GM12878 (cell line): ENCODE measurements around the gene TSPAN2. TPM values are rescaled to one million over a fixed set of nuclear protein-coding genes. Genes with fewer than 3 reads are reported as not detected.

Source experiments
- ATAC-seq: fragments of 200-7000 bp; cut with Tn5 transposase; 3 replicates; pipeline ENCODE4 v1.9.1; 2020; ENCODE audit warnings: mild to moderate bottlenecking, moderate library complexity
- BruUV-seq: library from RNA; stranded (reverse); fragments of 400-500 nt; replicated peaks from 2 replicates; lab custom pipeline; 2021; lab: Mats Ljungman, UMichigan
- CTCF ChIA-PET: fragments of 300-600 bp; sonication (Branson Sonifier 250); formaldehyde crosslinking; extraction: SDS; loops from one replicate; lab custom pipeline; 2021; ENCODE audit warnings: inconsistent platforms; lab: Yijun Ruan, JAX
- POLR2A ChIA-PET: fragments of 350-600 bp; formaldehyde crosslinking; extraction: SDS; loops from one replicate; lab custom pipeline; 2021; ENCODE audit warnings: inconsistent platforms; lab: Charles Lee
- RAD21 ChIA-PET: fragments of 300-600 bp; sonication (Branson Sonifier 250); formaldehyde crosslinking; loops from one replicate; lab custom pipeline; 2023; ENCODE audit warnings: antibody characterized with exemption; ENCODE audit not compliant: unreplicated experiment; lab: Charles Lee
- SMC1A ChIA-PET: fragments of 300-600 bp; sonication (Branson Sonifier 250); formaldehyde crosslinking; loops from one replicate; lab custom pipeline; 2023; ENCODE audit not compliant: unreplicated experiment, uncharacterized antibody; lab: Charles Lee
- DNase-seq: peaks from one replicate; pipeline ENCODE4 v3.0.0-alpha.2; 2011; ENCODE audit warnings: low read depth, low spot score
- FAIRE-seq: peaks from 3 replicates; lab custom pipeline; 2011; peaks lifted over from hg19 to GRCh38; lab: Jason Lieb, UNC
- H2AFZ ChIP-seq: 2 replicates; pipeline ENCODE4 v1.6.0; 2011; ENCODE audit warnings: low read depth, low read length, control low read depth; ENCODE audit not compliant: control insufficient read depth
- H3K27ac ChIP-seq: 2 replicates; pipeline ENCODE4 v1.5.1; 2011; ENCODE audit warnings: control low read depth; ENCODE audit not compliant: control insufficient read depth, insufficient read depth
- H3K27me3 ChIP-seq, 2 experiments: replicated peaks in 1 of 2; 2 replicates each; pipeline versions ENCODE4 v1.6.0 to v1.6.1; 2011; ENCODE audit warnings: low read length in 1 of 2; ENCODE audit not compliant: control insufficient read depth in 2 of 2, insufficient read depth in 2 of 2
- H3K36me3 ChIP-seq, 2 experiments: 2 replicates each; pipeline ENCODE4 v1.5.1; 2011; ENCODE audit warnings: low read length in 1 of 2; ENCODE audit not compliant: control insufficient read depth in 2 of 2, insufficient read depth in 2 of 2
- H3K4me1 ChIP-seq: 2 replicates; pipeline ENCODE4 v1.6.1; 2011; ENCODE audit warnings: mild to moderate bottlenecking, low read length, moderate library complexity, mixed read lengths; ENCODE audit not compliant: control insufficient read depth, insufficient read depth
- H3K4me2 ChIP-seq: 2 replicates; pipeline ENCODE4 v1.6.0; 2011; ENCODE audit warnings: control low read depth; ENCODE audit not compliant: control insufficient read depth, insufficient read depth
- H3K4me3 ChIP-seq: fragments of 200-600 bp; sonication (generic); 2 replicates; pipeline ENCODE4 v1.5.1; 2016
- H3K79me2 ChIP-seq: 2 replicates; pipeline ENCODE4 v1.6.0; 2011; ENCODE audit warnings: low read length; ENCODE audit not compliant: control insufficient read depth, insufficient read depth
- H3K9ac ChIP-seq: 2 replicates; pipeline ENCODE4 v1.8.0; 2011; ENCODE audit warnings: low read length, control low read depth, mixed read lengths; ENCODE audit not compliant: control insufficient read depth, insufficient read depth
- H3K9me3 ChIP-seq: replicated peaks from 3 replicates; pipeline ENCODE4 v1.5.1; 2011; ENCODE audit warnings: mild to moderate bottlenecking, low read length; ENCODE audit not compliant: control insufficient read depth, insufficient read depth
- H4K20me1 ChIP-seq: 2 replicates; pipeline ENCODE4 v1.6.0; 2011; ENCODE audit not compliant: control insufficient read depth, insufficient read depth
- CBX5 ChIP-seq: sonication (generic); IDR thresholded peaks from 2 replicates; pipeline ENCODE4 v1.6.1; 2016; ENCODE audit warnings: low read depth, moderate library complexity, mild to moderate bottlenecking, inconsistent platforms
- CHD2 ChIP-seq: IDR thresholded peaks from 2 replicates; pipeline ENCODE4 v1.6.1; 2011; ENCODE audit warnings: low read depth, low read length, improper control_type of control experiment, borderline replicate concordance
- JUND ChIP-seq: IDR thresholded peaks from 2 replicates; pipeline ENCODE4 v1.6.1; 2012; ENCODE audit warnings: low read depth, mild to moderate bottlenecking, low read length, improper control_type of control experiment, moderate library complexity
- RB1 ChIP-seq: fragments of 450-650 bp; formaldehyde crosslinking; IDR thresholded peaks from 2 replicates; pipeline ENCODE4 v1.6.1; 2017; ENCODE audit warnings: mild to moderate bottlenecking, borderline replicate concordance
- SMC3 ChIP-seq: IDR thresholded peaks from 2 replicates; pipeline ENCODE4 v1.6.1; 2011; ENCODE audit warnings: low read length, improper control_type of control experiment, borderline replicate concordance
- SPI1 ChIP-seq: IDR thresholded peaks from 2 replicates; pipeline ENCODE4 v1.6.1; 2011; ENCODE audit warnings: low read depth, mild to moderate bottlenecking, low read length, moderate library complexity, borderline replicate concordance; ENCODE audit not compliant: insufficient read depth
- whole genome bisulfite sequencing: methylation state at CpG from one replicate; pipeline ENCODE4 v1.1.6; 2016; ENCODE audit warnings: low lambda C conversion rate; ENCODE audit not compliant: insufficient replicate concordance, insufficient coverage; ENCODE audit errors: missing lambda C conversion rate; 5-methylcytosine and 5-hydroxymethylcytosine counted together
- in situ Hi-C: fragments of 300-500 bp; cut with MboI; formaldehyde crosslinking; loops from 9 replicates; pipeline ENCODE4 v1.14.3; 2018; ENCODE audit warnings: mixed read lengths
- intact Hi-C: fragments of 100-400 bp; cut with micrococcal nuclease; formaldehyde crosslinking; loops from one replicate; pipeline ENCODE4 v1.14.2; 2022; ENCODE audit not compliant: unreplicated experiment
- polyA plus RNA-seq, 11 experiments: library from polyadenylated mRNA; depleted of rRNA in 4 of 11; unstranded in 6 of 11; stranded (reverse) in 5 of 11; fragments of >200 nt; fragmentation: Nextera tagmentation in 4 of 11; fragmentation: Illumina TruSeq in 1 of 11; extraction: Ambion mirVana in 4 of 11; extraction: Trizol in 1 of 11; gene quantifications; 1 replicate in 1 of 11; 2 replicates in 10 of 11; pipeline versions ENCODE4 v1.2.1 to v1.2.3, GENCODE V29; 2011 to 2016; ENCODE audit warnings: inconsistent platforms in 2 of 11, missing spikeins in 2 of 11, low read depth in 1 of 11
- total RNA-seq, 4 experiments: library from RNA; depleted of rRNA in 3 of 4; stranded (reverse); fragments of >200 nt in 3 of 4; fragmentation: Illumina TruSeq in 1 of 4; extraction: Trizol in 1 of 4; gene quantifications; 2 replicates each; pipeline versions ENCODE4 v1.2.1 to v1.2.3, GENCODE V29; 2013 to 2021
- TF ChIP-seq, protein P1 (sequence below): fragments of 450-650 bp; IDR thresholded peaks from 2 replicates; pipeline ENCODE4 v1.6.1; 2017; ENCODE audit warnings: low read depth, mild to moderate bottlenecking, moderate library complexity
- TF ChIP-seq, protein P2 (sequence below): fragments of 450-650 bp; formaldehyde crosslinking; IDR thresholded peaks from 2 replicates; pipeline ENCODE4 v1.5.0; 2022; ENCODE audit warnings: mild to moderate bottlenecking, missing genetic modification characterization
- TF ChIP-seq, protein P3 (sequence below): fragments of 450-650 bp; IDR thresholded peaks from 2 replicates; pipeline ENCODE4 v1.6.1; 2017; ENCODE audit warnings: antibody characterized with exemption, mild to moderate bottlenecking, moderate library complexity

TSPAN2 gene
- total and polyA plus RNA-seq, 10 of the 15 experiments (the other 5 are each of a cell fraction or from before 2014, with no cell fraction given), result under 0.01 to 0.73 TPM; not detected in 8

DNA sequence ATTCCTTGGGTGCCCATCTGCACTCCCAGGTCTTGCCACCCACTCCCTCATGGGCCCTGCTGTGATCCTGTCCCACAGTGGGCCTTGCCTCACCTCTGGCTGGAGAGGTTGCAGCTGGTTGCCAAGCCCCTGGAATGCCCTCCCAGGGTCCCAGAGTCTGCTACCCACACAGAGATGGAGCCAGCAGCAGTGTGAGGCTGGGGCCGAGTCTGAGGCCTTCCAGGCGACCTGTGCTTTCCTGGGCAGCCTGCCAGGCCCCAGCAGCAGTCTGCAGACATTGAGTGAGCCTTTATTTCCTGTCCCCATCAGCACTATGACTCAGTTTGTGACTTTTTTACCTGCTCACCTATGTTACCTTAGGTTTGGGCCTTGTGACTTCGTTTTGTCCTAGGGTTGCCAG is 25.0 kb upstream of the TSPAN2 start:
- Histone ChIP-seq H3K4me1 (no peaks in the 10 kb centered on the region), H3K4me3 (no peak overlapping the region), H2AFZ (no peak overlapping the region), H3K9ac (no peak overlapping the region), H3K27ac (no peak overlapping the region), H3K36me3 (no peaks in the 10 kb centered on the region), H3K79me2 (no peaks in the 10 kb centered on the region), H3K9me3 (no peaks in the 10 kb centered on the region), H4K20me1 (peaks cover 4% of the 10 kb centered on the region; the same call in 1 of the 2 replicates), H3K4me2 (no peak overlapping the region), H3K27me3 (no peaks in the 10 kb centered on the region; a peak in 1 of 4 replicates)
- ATAC-seq (no peak; the same call in 2 of the 3 replicates), FAIRE-seq (no peak), DNase-seq (no peak)
- in situ Hi-C loops (loop anchor here (5.0 kb wide), 1 partner anchor 137 kb away; no protein-coding TSS in a partner anchor), intact Hi-C loops (no loop called here)
- CTCF ChIA-PET, result interaction anchor here (1.1 to 5.2 kb wide), 17 partner anchors 9 to 767 kb away, joined by 3 to 138 read pairs (median 9); no protein-coding TSS in a partner anchor
- SMC1A ChIA-PET, result interaction anchor here (1.1 to 5.2 kb wide), 8 partner anchors 11 to 398 kb away, joined by 3 to 82 read pairs (median 26); no protein-coding TSS in a partner anchor
- no TSS peak for BruUV-seq
- RAD21 ChIA-PET, result interaction anchor here (0.9 to 4.5 kb wide), 8 partner anchors 15 to 481 kb away, joined by 3 to 43 read pairs (median 18); no protein-coding TSS in a partner anchor
- POLR2A ChIA-PET, result interaction anchor here (0.6 kb wide), 1 partner anchor 356 kb away, joined by 4 read pairs; no protein-coding TSS in a partner anchor
- WGBS, result 0% methylated on average over 3 of the region's 3 CpGs
- TF ChIP-seq CBX5, result no peak
- TF ChIP-seq, protein P1, sequence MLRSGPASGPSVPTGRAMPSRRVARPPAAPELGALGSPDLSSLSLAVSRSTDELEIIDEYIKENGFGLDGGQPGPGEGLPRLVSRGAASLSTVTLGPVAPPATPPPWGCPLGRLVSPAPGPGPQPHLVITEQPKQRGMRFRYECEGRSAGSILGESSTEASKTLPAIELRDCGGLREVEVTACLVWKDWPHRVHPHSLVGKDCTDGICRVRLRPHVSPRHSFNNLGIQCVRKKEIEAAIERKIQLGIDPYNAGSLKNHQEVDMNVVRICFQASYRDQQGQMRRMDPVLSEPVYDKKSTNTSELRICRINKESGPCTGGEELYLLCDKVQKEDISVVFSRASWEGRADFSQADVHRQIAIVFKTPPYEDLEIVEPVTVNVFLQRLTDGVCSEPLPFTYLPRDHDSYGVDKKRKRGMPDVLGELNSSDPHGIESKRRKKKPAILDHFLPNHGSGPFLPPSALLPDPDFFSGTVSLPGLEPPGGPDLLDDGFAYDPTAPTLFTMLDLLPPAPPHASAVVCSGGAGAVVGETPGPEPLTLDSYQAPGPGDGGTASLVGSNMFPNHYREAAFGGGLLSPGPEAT, result no peak
- TF ChIP-seq CHD2, result no peak
- TF ChIP-seq, protein P2, sequence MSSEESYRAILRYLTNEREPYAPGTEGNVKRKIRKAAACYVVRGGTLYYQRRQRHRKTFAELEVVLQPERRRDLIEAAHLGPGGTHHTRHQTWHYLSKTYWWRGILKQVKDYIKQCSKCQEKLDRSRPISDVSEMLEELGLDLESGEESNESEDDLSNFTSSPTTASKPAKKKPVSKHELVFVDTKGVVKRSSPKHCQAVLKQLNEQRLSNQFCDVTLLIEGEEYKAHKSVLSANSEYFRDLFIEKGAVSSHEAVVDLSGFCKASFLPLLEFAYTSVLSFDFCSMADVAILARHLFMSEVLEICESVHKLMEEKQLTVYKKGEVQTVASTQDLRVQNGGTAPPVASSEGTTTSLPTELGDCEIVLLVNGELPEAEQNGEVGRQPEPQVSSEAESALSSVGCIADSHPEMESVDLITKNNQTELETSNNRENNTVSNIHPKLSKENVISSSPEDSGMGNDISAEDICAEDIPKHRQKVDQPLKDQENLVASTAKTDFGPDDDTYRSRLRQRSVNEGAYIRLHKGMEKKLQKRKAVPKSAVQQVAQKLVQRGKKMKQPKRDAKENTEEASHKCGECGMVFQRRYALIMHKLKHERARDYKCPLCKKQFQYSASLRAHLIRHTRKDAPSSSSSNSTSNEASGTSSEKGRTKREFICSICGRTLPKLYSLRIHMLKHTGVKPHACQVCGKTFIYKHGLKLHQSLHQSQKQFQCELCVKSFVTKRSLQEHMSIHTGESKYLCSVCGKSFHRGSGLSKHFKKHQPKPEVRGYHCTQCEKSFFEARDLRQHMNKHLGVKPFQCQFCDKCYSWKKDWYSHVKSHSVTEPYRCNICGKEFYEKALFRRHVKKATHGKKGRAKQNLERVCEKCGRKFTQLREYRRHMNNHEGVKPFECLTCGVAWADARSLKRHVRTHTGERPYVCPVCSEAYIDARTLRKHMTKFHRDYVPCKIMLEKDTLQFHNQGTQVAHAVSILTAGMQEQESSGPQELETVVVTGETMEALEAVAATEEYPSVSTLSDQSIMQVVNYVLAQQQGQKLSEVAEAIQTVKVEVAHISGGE (CRISPR knock-in tag), result no peak
- TF ChIP-seq JUND, result no peak
- TF ChIP-seq, protein P3, sequence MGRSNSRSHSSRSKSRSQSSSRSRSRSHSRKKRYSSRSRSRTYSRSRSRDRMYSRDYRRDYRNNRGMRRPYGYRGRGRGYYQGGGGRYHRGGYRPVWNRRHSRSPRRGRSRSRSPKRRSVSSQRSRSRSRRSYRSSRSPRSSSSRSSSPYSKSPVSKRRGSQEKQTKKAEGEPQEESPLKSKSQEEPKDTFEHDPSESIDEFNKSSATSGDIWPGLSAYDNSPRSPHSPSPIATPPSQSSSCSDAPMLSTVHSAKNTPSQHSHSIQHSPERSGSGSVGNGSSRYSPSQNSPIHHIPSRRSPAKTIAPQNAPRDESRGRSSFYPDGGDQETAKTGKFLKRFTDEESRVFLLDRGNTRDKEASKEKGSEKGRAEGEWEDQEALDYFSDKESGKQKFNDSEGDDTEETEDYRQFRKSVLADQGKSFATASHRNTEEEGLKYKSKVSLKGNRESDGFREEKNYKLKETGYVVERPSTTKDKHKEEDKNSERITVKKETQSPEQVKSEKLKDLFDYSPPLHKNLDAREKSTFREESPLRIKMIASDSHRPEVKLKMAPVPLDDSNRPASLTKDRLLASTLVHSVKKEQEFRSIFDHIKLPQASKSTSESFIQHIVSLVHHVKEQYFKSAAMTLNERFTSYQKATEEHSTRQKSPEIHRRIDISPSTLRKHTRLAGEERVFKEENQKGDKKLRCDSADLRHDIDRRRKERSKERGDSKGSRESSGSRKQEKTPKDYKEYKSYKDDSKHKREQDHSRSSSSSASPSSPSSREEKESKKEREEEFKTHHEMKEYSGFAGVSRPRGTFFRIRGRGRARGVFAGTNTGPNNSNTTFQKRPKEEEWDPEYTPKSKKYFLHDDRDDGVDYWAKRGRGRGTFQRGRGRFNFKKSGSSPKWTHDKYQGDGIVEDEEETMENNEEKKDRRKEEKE, result no peak
- TF ChIP-seq SMC3, result no peak
- no peak for TF ChIP-seq RB1
- no peak for TF ChIP-seq SPI1
